NB4 (cell line): ENCODE measurements around the gene SLC25A44.

Experiments used
- POLR2A ChIP-seq: IDR thresholded peaks from 2 replicates; pipeline ENCODE4 v1.6.1; 2011; ENCODE audit warnings: mild to moderate bottlenecking; ENCODE audit not compliant: insufficient read length; ENCODE audit errors: extremely low read depth
- TF ChIP-seq, protein P1 (sequence below): IDR thresholded peaks from one replicate; pipeline ENCODE4 v1.5.1; 2012; ENCODE audit warnings: low read depth, low read length

DNA sequence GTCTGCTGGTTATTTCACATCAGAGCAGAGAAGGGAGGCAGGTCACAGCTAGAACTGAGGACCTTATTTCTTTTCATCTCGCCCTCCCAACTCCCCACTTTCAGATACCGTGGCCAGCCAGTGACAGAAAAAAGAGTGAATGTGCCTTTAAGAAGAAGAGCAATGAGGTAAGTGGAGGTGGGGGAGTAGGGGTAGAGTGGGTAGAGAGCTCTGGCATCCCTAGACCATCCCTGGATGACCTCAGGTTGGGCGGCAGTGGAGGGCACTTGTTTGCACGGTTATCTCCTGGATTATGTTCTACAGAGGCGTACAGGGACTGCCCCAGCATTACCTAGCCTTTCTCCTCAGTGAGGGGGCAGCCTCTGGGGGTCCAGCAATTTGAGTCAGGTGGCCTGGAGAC is 35.9 kb upstream of the SLC25A44 start:
- TF ChIP-seq, protein P1, sequence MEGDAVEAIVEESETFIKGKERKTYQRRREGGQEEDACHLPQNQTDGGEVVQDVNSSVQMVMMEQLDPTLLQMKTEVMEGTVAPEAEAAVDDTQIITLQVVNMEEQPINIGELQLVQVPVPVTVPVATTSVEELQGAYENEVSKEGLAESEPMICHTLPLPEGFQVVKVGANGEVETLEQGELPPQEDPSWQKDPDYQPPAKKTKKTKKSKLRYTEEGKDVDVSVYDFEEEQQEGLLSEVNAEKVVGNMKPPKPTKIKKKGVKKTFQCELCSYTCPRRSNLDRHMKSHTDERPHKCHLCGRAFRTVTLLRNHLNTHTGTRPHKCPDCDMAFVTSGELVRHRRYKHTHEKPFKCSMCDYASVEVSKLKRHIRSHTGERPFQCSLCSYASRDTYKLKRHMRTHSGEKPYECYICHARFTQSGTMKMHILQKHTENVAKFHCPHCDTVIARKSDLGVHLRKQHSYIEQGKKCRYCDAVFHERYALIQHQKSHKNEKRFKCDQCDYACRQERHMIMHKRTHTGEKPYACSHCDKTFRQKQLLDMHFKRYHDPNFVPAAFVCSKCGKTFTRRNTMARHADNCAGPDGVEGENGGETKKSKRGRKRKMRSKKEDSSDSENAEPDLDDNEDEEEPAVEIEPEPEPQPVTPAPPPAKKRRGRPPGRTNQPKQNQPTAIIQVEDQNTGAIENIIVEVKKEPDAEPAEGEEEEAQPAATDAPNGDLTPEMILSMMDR = no peak
- TF ChIP-seq POLR2A = no peak
